SH-SY5Y (cell line): ENCODE measurements around the gene MICB.
A peak's percentile ranks its signal among the peaks of the same experiment; 100 is the strongest.

Source experiments
- GATA2 ChIP-seq: IDR thresholded peaks from 2 replicates; pipeline ENCODE4 v1.6.1; 2011; ENCODE audit warnings: mild to moderate bottlenecking, low read depth, low read length
- GATA3 ChIP-seq: IDR thresholded peaks from 2 replicates; pipeline ENCODE4 v1.6.1; 2011; ENCODE audit warnings: low read depth, mild to moderate bottlenecking, low read length, moderate library complexity

GRCh38 chr6:31546958-31547726 is 49.2 kb downstream of the MICB start, which contains the start of gene NFKBIL1:
- TF ChIP-seq GATA3 (no peak), GATA2 (peak; percentile 50)
